ENCODE results near the gene NFATC1. TPM values are rescaled to one million over a fixed set of nuclear protein-coding genes. Genes with fewer than 3 reads are reported as not detected.

Gene NFATC1
- polyA plus RNA-seq, 3 donors, result 2.5 to 21.7 (median 8.8) TPM

- H3K27ac ChIP-seq (ENCODE audit: low read depth, low read length), result no peak overlapping the region
- WGBS, 3 donors, result 78% methylated on average over 28 to 29 of the region's 29 CpGs
These were observed 46.9 kb downstream of the NFATC1 start for GRCh38 chr18:79442508-79443221.

- 72 to 93% (median 89%) methylated on average over 15 of the region's 15 CpGs for WGBS, 3 donors
- no peak overlapping the region for H3K27ac ChIP-seq (ENCODE audit: low read depth, low read length)
These were observed 49.5 kb downstream of the NFATC1 start for GRCh38 chr18:79445221-79445620.

- H3K27ac ChIP-seq (ENCODE audit: low read depth, low read length), result no peak overlapping the region
- 65 to 86% (median 85%) methylated on average over 18 of the region's 18 CpGs for WGBS, 3 donors
These were observed 50.2 kb downstream of the NFATC1 start for GRCh38 chr18:79445696-79446561.

GRCh38 chr18:79446931-79447330 is 51.2 kb downstream of the NFATC1 start:
- no peak overlapping the region for H3K27ac ChIP-seq (ENCODE audit: low read depth, low read length)

GRCh38 chr18:79447703-79448367 is 52.1 kb downstream of the NFATC1 start:
- 85 to 95% (median 93%) methylated on average over 29 of the region's 29 CpGs for WGBS, 3 donors
- no peak overlapping the region for H3K27ac ChIP-seq (ENCODE audit: low read depth, low read length)

More at GRCh38 chr18:79446931-79447330, 51.2 kb downstream of the NFATC1 start:
- 89 to 96% (median 93%) methylated on average over 21 to 24 of the region's 24 CpGs for WGBS, 3 donors

- 95 to 96% (median 96%) methylated on average over 24 to 25 of the region's 25 CpGs for WGBS, 3 donors
- no peak overlapping the region for H3K27ac ChIP-seq (ENCODE audit: low read depth, low read length)
These were observed 52.9 kb downstream of the NFATC1 start for GRCh38 chr18:79448621-79449020.

- 83 to 92% (median 92%) methylated on average over 35 of the region's 35 CpGs for WGBS, 3 donors
- H3K27ac ChIP-seq (ENCODE audit: low read depth, low read length), result no peak overlapping the region
These were observed 54.0 kb downstream of the NFATC1 start for GRCh38 chr18:79449551-79450288.

- H3K27ac ChIP-seq (ENCODE audit: low read depth, low read length), result no peak overlapping the region
- WGBS, 3 donors, result 84 to 93% (median 92%) methylated on average over 28 of the region's 28 CpGs
These were observed 54.8 kb downstream of the NFATC1 start for GRCh38 chr18:79450289-79451080.

- H3K27ac ChIP-seq (ENCODE audit: low read depth, low read length), result no peak overlapping the region
- 84 to 95% (median 94%) methylated on average over 45 of the region's 45 CpGs for WGBS, 3 donors
These were observed 55.8 kb downstream of the NFATC1 start for GRCh38 chr18:79451237-79452125.

- WGBS, 3 donors, result 88 to 96% (median 94%) methylated on average over 26 of the region's 26 CpGs
- no peak overlapping the region for H3K27ac ChIP-seq (ENCODE audit: low read depth, low read length)
These were observed 56.7 kb downstream of the NFATC1 start for GRCh38 chr18:79452190-79452990.

- WGBS, 3 donors, result 90 to 97% (median 95%) methylated on average over 19 of the region's 19 CpGs
These were observed 57.4 kb downstream of the NFATC1 start for GRCh38 chr18:79452991-79453645.

GRCh38 chr18:79453816-79454735 is 58.3 kb downstream of the NFATC1 start:
- H3K27ac ChIP-seq (ENCODE audit: low read depth, low read length), result no peak overlapping the region
- 75 to 81% (median 77%) methylated on average over 32 of the region's 32 CpGs for WGBS, 3 donors

More at GRCh38 chr18:79452991-79453645, 57.4 kb downstream of the NFATC1 start:
- no peak overlapping the region for H3K27ac ChIP-seq (ENCODE audit: low read depth, low read length)

GRCh38 chr18:79455261-79455660 is 59.5 kb downstream of the NFATC1 start:
- no peak overlapping the region for H3K27ac ChIP-seq (ENCODE audit: low read depth, low read length)
- 88 to 98% (median 95%) methylated on average over 25 to 26 of the region's 26 CpGs for WGBS, 3 donors
